Ishikawa (cell line): ENCODE data around the gene DBF4B.

ENCODE experiments used
- CEBPB ChIP-seq: IDR thresholded peaks from 2 replicates; pipeline ENCODE4 v1.6.1; 2012
- CREB1 ChIP-seq: IDR thresholded peaks from 2 replicates; pipeline ENCODE4 v1.6.1; 2012; ENCODE audit warnings: low read depth
- EGR1 ChIP-seq: IDR thresholded peaks from 2 replicates; pipeline ENCODE4 v1.6.1; 2012
- EP300 ChIP-seq: IDR thresholded peaks from 2 replicates; pipeline ENCODE4 v1.6.1; 2012; ENCODE audit warnings: borderline replicate concordance
- FOXM1 ChIP-seq: IDR thresholded peaks from 2 replicates; pipeline ENCODE4 v1.6.1; 2012; ENCODE audit warnings: low read depth, borderline replicate concordance
- NFIC ChIP-seq: IDR thresholded peaks from 2 replicates; pipeline ENCODE4 v1.6.1; 2012
- RAD21 ChIP-seq: IDR thresholded peaks from 2 replicates; pipeline ENCODE4 v1.6.1; 2012; ENCODE audit warnings: low read depth
- TAF1 ChIP-seq: IDR thresholded peaks from 2 replicates; pipeline ENCODE4 v1.6.1; 2012; ENCODE audit warnings: low read depth, mild to moderate bottlenecking
- TCF12 ChIP-seq: IDR thresholded peaks from 2 replicates; pipeline ENCODE4 v1.6.1; 2012; ENCODE audit warnings: low read depth
- TEAD4 ChIP-seq: IDR thresholded peaks from 2 replicates; pipeline ENCODE4 v1.6.1; 2012
- YY1 ChIP-seq: IDR thresholded peaks from 2 replicates; pipeline ENCODE4 v1.6.1; 2012; ENCODE audit warnings: low read depth
- ZBTB7A ChIP-seq: IDR thresholded peaks from 2 replicates; pipeline ENCODE4 v1.6.1; 2012; ENCODE audit warnings: low read depth
- TF ChIP-seq, protein P1 (sequence below): IDR thresholded peaks from 2 replicates; pipeline ENCODE4 v1.6.1; 2012
- TF ChIP-seq, protein P2 (sequence below): IDR thresholded peaks from 2 replicates; pipeline ENCODE4 v1.6.1; 2012
- TF ChIP-seq, protein P3 (sequence below): IDR thresholded peaks from 2 replicates; pipeline ENCODE4 v1.6.1; 2012; ENCODE audit warnings: low read depth, mild to moderate bottlenecking

The DBF4B gene

DNA sequence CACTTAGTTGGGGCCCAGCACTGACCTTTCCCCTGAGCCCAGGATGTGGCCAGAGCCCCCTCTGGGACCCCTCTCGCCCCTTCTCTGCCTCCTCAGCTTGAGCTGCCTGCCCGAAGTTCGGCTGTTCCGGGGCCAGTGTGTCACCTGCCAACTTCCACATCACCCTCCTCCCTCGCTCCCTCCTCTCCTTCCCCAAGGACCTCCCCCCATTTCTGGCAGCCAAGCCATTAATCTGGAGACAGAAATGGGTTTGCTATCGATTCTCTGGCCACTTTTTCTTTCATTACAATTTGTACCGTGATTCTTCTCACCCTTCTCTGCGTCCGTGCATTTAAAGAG lies 41.5 kb downstream of the DBF4B start:
- TF ChIP-seq CEBPB, result no peak
- TF ChIP-seq EP300, result no peak
- TF ChIP-seq NFIC, result no peak
- TF ChIP-seq EGR1, result no peak
- TF ChIP-seq YY1, result no peak
- no peak for TF ChIP-seq RAD21
- TF ChIP-seq TAF1, result no peak
- TF ChIP-seq, protein P1, sequence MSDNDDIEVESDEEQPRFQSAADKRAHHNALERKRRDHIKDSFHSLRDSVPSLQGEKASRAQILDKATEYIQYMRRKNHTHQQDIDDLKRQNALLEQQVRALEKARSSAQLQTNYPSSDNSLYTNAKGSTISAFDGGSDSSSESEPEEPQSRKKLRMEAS, result no peak
- TF ChIP-seq TCF12, result no peak
- TF ChIP-seq CREB1, result no peak
- TF ChIP-seq, protein P2, sequence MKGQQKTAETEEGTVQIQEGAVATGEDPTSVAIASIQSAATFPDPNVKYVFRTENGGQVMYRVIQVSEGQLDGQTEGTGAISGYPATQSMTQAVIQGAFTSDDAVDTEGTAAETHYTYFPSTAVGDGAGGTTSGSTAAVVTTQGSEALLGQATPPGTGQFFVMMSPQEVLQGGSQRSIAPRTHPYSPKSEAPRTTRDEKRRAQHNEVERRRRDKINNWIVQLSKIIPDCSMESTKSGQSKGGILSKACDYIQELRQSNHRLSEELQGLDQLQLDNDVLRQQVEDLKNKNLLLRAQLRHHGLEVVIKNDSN, result no peak
- TF ChIP-seq, protein P3, sequence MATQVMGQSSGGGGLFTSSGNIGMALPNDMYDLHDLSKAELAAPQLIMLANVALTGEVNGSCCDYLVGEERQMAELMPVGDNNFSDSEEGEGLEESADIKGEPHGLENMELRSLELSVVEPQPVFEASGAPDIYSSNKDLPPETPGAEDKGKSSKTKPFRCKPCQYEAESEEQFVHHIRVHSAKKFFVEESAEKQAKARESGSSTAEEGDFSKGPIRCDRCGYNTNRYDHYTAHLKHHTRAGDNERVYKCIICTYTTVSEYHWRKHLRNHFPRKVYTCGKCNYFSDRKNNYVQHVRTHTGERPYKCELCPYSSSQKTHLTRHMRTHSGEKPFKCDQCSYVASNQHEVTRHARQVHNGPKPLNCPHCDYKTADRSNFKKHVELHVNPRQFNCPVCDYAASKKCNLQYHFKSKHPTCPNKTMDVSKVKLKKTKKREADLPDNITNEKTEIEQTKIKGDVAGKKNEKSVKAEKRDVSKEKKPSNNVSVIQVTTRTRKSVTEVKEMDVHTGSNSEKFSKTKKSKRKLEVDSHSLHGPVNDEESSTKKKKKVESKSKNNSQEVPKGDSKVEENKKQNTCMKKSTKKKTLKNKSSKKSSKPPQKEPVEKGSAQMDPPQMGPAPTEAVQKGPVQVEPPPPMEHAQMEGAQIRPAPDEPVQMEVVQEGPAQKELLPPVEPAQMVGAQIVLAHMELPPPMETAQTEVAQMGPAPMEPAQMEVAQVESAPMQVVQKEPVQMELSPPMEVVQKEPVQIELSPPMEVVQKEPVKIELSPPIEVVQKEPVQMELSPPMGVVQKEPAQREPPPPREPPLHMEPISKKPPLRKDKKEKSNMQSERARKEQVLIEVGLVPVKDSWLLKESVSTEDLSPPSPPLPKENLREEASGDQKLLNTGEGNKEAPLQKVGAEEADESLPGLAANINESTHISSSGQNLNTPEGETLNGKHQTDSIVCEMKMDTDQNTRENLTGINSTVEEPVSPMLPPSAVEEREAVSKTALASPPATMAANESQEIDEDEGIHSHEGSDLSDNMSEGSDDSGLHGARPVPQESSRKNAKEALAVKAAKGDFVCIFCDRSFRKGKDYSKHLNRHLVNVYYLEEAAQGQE, result no peak
- no peak for TF ChIP-seq FOXM1
- no peak for TF ChIP-seq ZBTB7A
- TF ChIP-seq TEAD4, result no peak

DNA sequence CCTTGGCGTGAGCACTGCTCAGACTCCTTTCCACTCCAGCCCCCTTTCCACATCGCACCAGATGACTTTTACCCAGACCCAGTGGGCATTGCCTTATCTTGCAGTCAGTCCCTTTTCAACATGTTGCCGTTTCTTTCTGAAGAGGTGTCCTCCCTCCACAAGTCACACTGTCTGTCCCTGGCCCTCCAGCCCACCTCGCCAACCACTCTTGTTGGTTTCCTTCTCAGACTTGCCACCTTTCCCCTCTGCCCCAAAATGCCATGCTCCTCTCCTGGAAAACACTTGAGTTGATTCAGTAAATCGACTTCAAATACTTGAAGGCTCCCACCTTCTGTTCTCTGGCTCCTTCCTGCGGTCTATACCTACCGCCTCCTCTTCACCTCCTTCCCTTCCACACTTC lies 42.9 kb downstream of the DBF4B start:
- TF ChIP-seq, protein P2, result no peak
- TF ChIP-seq ZBTB7A (no peak), CREB1 (no peak), EGR1 (no peak), TAF1 (no peak), TEAD4 (no peak), YY1 (no peak), NFIC (no peak), EP300 (no peak), FOXM1 (no peak), TCF12 (no peak)
- TF ChIP-seq, protein P1, result no peak

DNA sequence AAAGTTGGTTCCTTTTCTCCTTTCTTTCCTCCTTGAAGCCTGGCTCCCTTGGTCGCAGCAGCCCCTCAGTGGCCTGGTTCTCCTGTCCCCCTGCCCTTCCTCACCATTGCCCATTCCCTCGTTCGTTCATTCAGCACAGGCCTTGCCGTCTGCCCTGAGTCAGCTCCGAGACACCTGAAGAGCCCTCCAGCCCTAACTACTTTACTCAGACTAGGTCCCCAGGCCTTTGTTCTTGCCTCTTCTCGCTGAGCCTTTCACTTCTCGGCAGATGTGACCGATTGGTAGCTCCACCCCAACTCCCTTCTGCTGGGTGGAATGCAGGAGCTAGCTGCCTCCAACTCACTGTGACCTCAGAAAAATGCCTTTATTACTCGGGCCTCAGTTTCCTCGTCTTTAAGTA lies 43.3 kb downstream of the DBF4B start:
- no peak for TF ChIP-seq YY1
- TF ChIP-seq FOXM1, result no peak
- TF ChIP-seq EP300, result no peak
- TF ChIP-seq, protein P3, result no peak
- TF ChIP-seq, protein P1, result no peak
- no peak for TF ChIP-seq TCF12
- no peak for TF ChIP-seq EGR1
- no peak for TF ChIP-seq ZBTB7A
- no peak for TF ChIP-seq CREB1
- no peak for TF ChIP-seq RAD21
- TF ChIP-seq NFIC, result no peak
- TF ChIP-seq TAF1, result no peak
- TF ChIP-seq TEAD4, result no peak
- no peak for TF ChIP-seq CEBPB
- TF ChIP-seq, protein P2, result no peak

DNA sequence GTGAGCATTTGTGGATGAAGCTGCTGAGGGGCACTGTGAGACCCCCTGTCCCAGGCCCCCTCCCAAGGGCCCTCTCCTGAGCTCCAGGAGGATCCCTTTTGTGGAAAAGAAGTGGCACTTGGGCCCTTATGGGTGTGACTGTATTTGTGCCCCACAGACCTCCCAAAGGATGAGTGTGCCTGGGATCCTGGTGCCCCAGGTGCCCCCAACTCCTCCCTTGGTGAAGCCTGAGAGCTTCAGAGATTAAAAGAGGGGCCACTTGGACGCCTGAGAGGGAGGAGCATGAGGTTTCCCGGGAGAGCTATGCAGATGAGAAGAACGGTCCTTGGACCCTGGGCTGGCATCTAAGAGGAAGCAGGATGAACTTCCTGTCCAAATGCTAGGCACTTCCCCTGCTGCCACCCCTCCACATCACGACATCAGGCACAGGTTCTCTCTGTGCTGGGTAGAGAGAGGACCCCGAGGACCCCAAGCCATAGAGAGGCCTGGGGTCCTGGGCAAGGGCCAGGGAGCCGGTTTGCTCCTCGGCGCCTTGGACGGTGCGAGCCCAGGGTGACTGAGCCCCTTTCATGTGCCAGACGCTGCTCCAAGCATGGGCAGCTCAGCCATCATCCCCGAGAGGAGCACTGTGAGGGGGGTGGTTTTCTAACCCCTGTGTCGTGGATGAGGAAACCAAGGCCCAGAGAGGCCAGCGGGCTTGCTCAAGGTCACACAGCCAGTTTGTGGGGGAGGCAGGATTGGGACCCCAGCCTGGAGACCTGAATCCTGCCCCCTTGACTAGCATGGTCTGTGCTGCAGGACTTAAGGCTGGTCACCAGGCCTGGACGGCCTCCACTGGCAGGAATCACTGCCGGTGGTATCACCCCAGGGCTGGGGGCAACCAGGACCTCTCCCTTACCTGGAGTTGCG lies 44.7 kb downstream of the DBF4B start:
- TF ChIP-seq TEAD4 (no peak), EP300 (no peak), CREB1 (no peak), NFIC (no peak), RAD21 (no peak), TCF12 (no peak), FOXM1 (no peak), EGR1 (no peak), CEBPB (no peak), YY1 (no peak), TAF1 (no peak)
- TF ChIP-seq, protein P2, result no peak
- TF ChIP-seq, protein P3, result no peak
- TF ChIP-seq, protein P1, result no peak
